ENCODE results near the gene SLC9A6. TPM values are rescaled to one million over a fixed set of nuclear protein-coding genes. Genes with fewer than 3 reads are reported as not detected.
A peak's percentile ranks its signal among the peaks of the same experiment; 100 is the strongest.
"Not testable (repeated sequence)": the region's sequence is repeated elsewhere in the genome, so short reads cannot be mapped to it uniquely, and the experiment has no call there.

The SLC9A6 gene
- total RNA-seq, 1 donor from 2014 or later: 8.3 TPM

DNA sequence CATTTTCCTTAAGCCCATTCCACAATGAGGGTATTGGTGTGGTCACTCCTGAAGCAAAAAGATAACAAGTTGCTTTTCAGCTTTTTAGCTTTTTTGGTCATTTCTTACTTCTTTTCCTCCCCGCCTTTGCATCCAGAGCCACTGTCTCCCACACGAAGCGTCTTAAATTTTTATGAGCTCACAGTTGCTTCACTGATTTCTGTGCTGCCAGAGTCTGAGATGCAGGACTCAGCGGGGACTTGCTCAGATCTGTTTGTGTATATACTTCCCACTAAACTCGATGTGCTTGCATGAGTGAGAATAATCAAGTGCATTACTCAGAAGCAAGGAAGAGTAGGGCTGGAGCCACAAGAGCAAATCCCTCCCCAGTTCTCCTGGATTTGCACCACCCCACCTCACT, 81.9 kb downstream of the SLC9A6 start:
- no peaks in the 10 kb centered on the region for H3K36me3 ChIP-seq
- no peaks in the 10 kb centered on the region for H3K27me3 ChIP-seq
- H3K27ac ChIP-seq: peak overlapping the region; percentile 13 to 19
- H3K9me3 ChIP-seq: no peaks in the 10 kb centered on the region
- no peak for DNase-seq (ENCODE audit: low spot score in 2 of 2)
- no peak overlapping the region for H3K4me3 ChIP-seq
- TF ChIP-seq, protein P1, sequence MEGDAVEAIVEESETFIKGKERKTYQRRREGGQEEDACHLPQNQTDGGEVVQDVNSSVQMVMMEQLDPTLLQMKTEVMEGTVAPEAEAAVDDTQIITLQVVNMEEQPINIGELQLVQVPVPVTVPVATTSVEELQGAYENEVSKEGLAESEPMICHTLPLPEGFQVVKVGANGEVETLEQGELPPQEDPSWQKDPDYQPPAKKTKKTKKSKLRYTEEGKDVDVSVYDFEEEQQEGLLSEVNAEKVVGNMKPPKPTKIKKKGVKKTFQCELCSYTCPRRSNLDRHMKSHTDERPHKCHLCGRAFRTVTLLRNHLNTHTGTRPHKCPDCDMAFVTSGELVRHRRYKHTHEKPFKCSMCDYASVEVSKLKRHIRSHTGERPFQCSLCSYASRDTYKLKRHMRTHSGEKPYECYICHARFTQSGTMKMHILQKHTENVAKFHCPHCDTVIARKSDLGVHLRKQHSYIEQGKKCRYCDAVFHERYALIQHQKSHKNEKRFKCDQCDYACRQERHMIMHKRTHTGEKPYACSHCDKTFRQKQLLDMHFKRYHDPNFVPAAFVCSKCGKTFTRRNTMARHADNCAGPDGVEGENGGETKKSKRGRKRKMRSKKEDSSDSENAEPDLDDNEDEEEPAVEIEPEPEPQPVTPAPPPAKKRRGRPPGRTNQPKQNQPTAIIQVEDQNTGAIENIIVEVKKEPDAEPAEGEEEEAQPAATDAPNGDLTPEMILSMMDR (IDR thresholded peaks at IDR 0.05): no peak
- peaks cover 2 to 16% of the 10 kb centered on the region in 2 donors for H3K4me1 ChIP-seq
- intact Hi-C loops (cut with DNase I): no loop called here

DNA sequence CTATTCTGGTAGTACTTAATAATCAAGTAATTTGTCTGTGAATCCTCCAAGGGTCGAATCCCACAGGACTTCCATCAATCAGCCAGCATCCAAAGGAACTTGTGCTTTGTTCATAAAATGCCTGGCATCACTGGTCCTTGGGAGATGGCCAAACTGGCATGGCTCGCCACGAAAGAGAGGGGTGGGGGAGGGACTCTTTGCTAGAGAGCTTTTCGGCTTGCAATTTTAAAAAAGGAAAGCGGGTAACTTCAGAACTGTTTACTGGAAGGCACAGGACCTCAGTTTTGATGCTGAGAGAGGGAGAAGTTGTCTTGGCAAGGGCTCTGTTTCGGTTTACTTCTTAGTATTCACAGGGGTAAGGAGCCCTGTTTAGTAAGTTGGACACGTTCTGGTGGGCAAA, 82.7 kb downstream of the SLC9A6 start:
- Histone ChIP-seq H3K27ac (peak overlapping the region; percentile 68 to 69), H3K27me3 (no peaks in the 10 kb centered on the region), H3K4me1 (peaks cover 2 to 15% of the 10 kb centered on the region in 2 donors), H3K4me3 (peak overlapping the region in 1 of 2 donors; percentile 5), H3K36me3 (no peaks in the 10 kb centered on the region), H3K9me3 (no peaks in the 10 kb centered on the region)
- DNase-seq (ENCODE audit: low spot score in 2 of 2): peak in 1 of 2 donors; percentile 72
- intact Hi-C loops (cut with DNase I): no loop called here
- TF ChIP-seq, protein P1 (IDR thresholded peaks at IDR 0.05): no peak

DNA sequence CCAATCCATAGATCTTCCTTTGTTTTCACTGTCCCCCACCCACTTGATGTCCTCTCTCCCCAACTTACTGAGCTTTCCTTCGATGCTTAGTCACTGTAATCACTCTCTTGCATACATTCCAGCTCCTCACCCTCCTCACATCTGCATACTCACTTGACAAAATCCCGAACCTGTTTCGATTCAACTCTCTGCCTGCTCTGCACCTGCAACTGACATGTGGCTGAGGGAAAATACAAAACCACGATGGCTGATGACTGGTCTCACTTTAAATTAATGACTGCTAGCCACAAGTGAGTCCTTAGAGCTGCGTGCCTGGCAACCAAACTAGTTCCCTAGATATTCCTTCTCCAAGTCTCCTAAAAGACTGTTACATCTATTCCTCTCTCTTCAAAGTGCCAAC, 91.7 kb downstream of the SLC9A6 start:
- TF ChIP-seq, protein P1 (IDR thresholded peaks at IDR 0.05): no peak
- no peaks in the 10 kb centered on the region for H3K4me1 ChIP-seq
- no peak overlapping the region for H3K27ac ChIP-seq
- no peak for DNase-seq (ENCODE audit: low spot score in 2 of 2)
- no peak overlapping the region for H3K4me3 ChIP-seq
- no peaks in the 10 kb centered on the region for H3K36me3 ChIP-seq
- H3K27me3 ChIP-seq: no peaks in the 10 kb centered on the region
- no peaks in the 10 kb centered on the region for H3K9me3 ChIP-seq
- intact Hi-C loops (cut with DNase I): no loop called here

DNA sequence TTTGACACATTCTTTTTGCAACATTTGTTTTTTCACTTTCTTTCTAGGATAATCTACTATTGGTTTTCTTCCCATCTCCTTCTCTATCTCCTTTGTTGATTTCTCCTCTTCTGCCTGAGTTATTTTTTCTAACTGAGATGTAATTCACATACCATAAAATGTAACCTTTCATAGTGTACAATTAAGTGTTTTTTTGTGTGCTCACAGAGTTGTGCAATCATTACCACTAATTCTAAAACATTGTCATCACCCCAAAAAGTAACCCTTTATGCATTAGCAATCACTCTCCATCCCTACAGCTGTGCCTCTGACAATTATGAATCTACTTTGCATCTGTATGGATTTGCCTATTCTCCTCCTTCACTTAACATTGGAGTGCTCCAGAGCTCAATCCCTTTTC, 95.5 kb downstream of the SLC9A6 start:
- Histone ChIP-seq H3K27me3 (no peaks in the 10 kb centered on the region), H3K36me3 (no peaks in the 10 kb centered on the region), H3K4me1 (no peaks in the 10 kb centered on the region), H3K9me3 (no peaks in the 10 kb centered on the region), H3K27ac (no peak overlapping the region), H3K4me3 (no peak overlapping the region)
- TF ChIP-seq, protein P1 (IDR thresholded peaks at IDR 0.05): no peak
- intact Hi-C loops (cut with DNase I): no loop called here
- DNase-seq (ENCODE audit: low spot score in 2 of 2): no peak

DNA sequence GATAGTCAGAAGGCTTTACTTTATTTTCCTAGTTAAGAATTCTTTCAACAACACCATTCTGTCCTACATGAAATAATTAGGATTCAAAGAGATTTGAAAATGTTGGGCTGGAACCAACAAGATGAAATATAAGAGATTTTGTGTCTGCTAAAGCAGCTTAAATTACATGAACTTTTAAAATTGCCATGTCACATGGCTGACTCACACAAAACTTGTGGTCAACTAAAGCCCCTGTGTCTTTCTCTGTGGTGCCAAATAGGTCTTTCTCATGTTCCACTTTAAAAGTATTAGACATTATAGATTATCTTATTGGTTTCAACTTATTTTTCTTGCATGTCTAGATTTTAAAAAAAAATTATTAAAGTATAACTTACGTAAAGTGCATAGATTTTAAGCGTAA, 101.3 kb downstream of the SLC9A6 start:
- Histone ChIP-seq H3K9me3 (no peaks in the 10 kb centered on the region), H3K27ac (no peak overlapping the region), H3K27me3 (no peaks in the 10 kb centered on the region), H3K36me3 (no peaks in the 10 kb centered on the region), H3K4me1 (no peaks in the 10 kb centered on the region), H3K4me3 (no peak overlapping the region)
- TF ChIP-seq, protein P1 (IDR thresholded peaks at IDR 0.05): no peak
- no peak for DNase-seq (ENCODE audit: low spot score in 2 of 2)
- intact Hi-C loops (cut with DNase I): no loop called here

DNA sequence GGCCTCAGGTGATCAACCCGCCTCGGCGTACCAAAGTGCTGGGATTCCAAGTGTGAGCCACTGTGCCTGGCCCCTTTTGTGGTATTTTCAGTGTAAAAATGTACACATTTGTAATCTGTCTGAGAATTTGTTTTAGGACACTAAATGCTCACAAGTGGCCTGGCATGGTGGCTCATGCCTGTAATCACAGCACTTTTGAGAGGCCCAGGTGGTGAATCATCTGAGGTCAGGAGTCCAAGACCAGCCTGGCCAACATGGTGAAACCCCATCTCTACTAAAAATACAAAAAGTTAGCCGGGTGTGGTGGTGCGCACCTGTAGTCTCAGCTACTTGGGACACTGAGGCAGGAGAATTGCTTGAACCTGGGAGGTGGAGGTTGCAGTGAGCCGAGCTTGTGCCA, 106.7 kb downstream of the SLC9A6 start:
- intact Hi-C loops (cut with DNase I); H3K27me3 ChIP-seq; DNase-seq (ENCODE audit: low spot score in 2 of 2); H3K4me3 ChIP-seq; H3K27ac ChIP-seq; H3K4me1 ChIP-seq; H3K9me3 ChIP-seq; H3K36me3 ChIP-seq: not testable (repeated sequence)

All from ascending aorta (tissue), 2 donors.